ENCODE measurements around the gene PLIN1. TPM values are rescaled to one million over a fixed set of nuclear protein-coding genes. Genes with fewer than 3 reads are reported as not detected.

Gene PLIN1
- total and polyA plus RNA-seq, 10 of the 15 experiments (the other 5 are each of a cell fraction or from before 2014, with no cell fraction given): 0.05 to 0.13 (median 0.09) TPM; not detected in 6

DNA sequence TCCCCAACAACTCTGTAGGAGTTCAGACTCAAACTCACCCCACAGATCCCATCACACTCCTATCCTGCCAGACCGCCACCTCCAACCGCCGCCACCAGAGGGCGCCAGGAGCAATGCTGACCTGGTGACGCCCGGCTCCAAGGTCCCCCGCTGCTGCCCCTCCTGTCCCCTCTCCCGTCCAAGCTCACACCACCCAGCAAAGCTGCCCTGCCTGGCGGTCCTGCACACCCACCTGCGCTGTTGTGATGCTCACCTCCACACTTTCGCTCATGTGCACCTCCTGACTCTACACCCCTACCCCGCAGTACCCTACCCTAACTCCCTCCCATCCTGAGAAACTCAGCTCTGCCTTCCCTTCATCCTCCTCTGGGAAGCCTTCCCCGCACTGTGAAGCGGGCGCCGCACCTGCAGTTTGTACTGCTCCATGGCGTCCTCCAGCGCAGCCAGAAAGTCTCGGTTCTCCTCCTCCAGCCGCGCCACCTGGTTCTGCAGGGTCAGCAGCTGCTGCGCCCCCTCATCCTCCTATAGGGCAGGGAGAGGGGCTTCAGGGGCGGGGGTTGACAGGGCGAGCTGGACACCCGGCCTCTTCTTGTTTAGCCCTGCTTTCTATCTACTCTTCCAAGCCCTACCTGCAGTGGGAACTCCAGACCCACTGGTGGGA is 31.8 kb downstream of the PLIN1 start:
- no peaks in the 10 kb centered on the region for H3K4me1 ChIP-seq (ENCODE audit: control insufficient read depth, insufficient read depth, low read length)
- H3K4me3 ChIP-seq: no peak overlapping the region
- no peaks in the 10 kb centered on the region for H4K20me1 ChIP-seq (ENCODE audit: control insufficient read depth, insufficient read depth)
- H3K27me3 ChIP-seq (replicated peaks in 1 of 2; ENCODE audit: control insufficient read depth in 2 of 2, insufficient read depth in 2 of 2, low read length in 1 of 2): no peaks in the 10 kb centered on the region
- no peak for DNase-seq (ENCODE audit: low read depth, low spot score)
- H3K4me2 ChIP-seq (ENCODE audit: control insufficient read depth, insufficient read depth): no peak overlapping the region
- no peak overlapping the region for H3K27ac ChIP-seq (ENCODE audit: control insufficient read depth, insufficient read depth)
- H2AFZ ChIP-seq (ENCODE audit: control insufficient read depth, low read depth, low read length): no peak overlapping the region
- in situ Hi-C loops (cut with MboI) (no loop called here), intact Hi-C loops (cut with micrococcal nuclease; ENCODE audit: unreplicated experiment) (no loop called here)
- 26% methylated on average over 25 of the region's 25 CpGs for WGBS (ENCODE audit: insufficient coverage, insufficient replicate concordance, low lambda C conversion rate, missing lambda C conversion rate)
- no peak overlapping the region for H3K9ac ChIP-seq (ENCODE audit: control insufficient read depth, insufficient read depth, low read length)
- FAIRE-seq: no peak
- RAD21 ChIA-PET (ENCODE audit: unreplicated experiment): no interaction called here
- ATAC-seq: peak; percentile 95
- POLR2A ChIA-PET: no interaction called here
- no TSS peak for BruUV-seq (replicated peaks)
- no peaks in the 10 kb centered on the region for H3K79me2 ChIP-seq (ENCODE audit: control insufficient read depth, insufficient read depth, low read length)
- SMC1A ChIA-PET (ENCODE audit: uncharacterized antibody, unreplicated experiment): no interaction called here
- H3K36me3 ChIP-seq (ENCODE audit: control insufficient read depth in 2 of 2, insufficient read depth in 2 of 2, low read length in 1 of 2): no peaks in the 10 kb centered on the region
- H3K9me3 ChIP-seq (replicated peaks; ENCODE audit: control insufficient read depth, insufficient read depth, low read length): no peaks in the 10 kb centered on the region
- CTCF ChIA-PET: interaction anchor here (0.6 to 1.6 kb wide), 6 partner anchors 10 to 1307 kb away, joined by 3 to 4 read pairs (median 3); partner anchors contain the start of gene RCCD1
- TF ChIP-seq FOXM1 (IDR thresholded peaks at IDR 0.05; ENCODE audit: low read depth, low read length) (no peak), RAD51 (IDR thresholded peaks at IDR 0.05) (no peak), GABPA (IDR thresholded peaks at IDR 0.05; ENCODE audit: low read depth) (no peak), SMC3 (IDR thresholded peaks at IDR 0.05; ENCODE audit: borderline replicate concordance, low read length) (peak; percentile 33; the same call in 1 of the 2 replicates), ZNF384 (IDR thresholded peaks at IDR 0.05; ENCODE audit: borderline replicate concordance, low read depth, low read length) (no peak), GATAD2B (conservative IDR thresholded peaks at IDR 0.05; ENCODE audit: low read depth) (no peak), NR2F1 (conservative IDR thresholded peaks at IDR 0.05) (no peak), ZNF24 (IDR thresholded peaks at IDR 0.05) (no peak), CHD4 (IDR thresholded peaks at IDR 0.05) (no peak)
- TF ChIP-seq, protein P1, sequence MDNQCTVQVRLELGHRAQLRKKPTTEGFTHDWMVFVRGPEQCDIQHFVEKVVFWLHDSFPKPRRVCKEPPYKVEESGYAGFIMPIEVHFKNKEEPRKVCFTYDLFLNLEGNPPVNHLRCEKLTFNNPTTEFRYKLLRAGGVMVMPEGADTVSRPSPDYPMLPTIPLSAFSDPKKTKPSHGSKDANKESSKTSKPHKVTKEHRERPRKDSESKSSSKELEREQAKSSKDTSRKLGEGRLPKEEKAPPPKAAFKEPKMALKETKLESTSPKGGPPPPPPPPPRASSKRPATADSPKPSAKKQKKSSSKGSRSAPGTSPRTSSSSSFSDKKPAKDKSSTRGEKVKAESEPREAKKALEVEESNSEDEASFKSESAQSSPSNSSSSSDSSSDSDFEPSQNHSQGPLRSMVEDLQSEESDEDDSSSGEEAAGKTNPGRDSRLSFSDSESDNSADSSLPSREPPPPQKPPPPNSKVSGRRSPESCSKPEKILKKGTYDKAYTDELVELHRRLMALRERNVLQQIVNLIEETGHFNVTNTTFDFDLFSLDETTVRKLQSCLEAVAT (IDR thresholded peaks at IDR 0.05): no peak
- TF ChIP-seq, protein P2, sequence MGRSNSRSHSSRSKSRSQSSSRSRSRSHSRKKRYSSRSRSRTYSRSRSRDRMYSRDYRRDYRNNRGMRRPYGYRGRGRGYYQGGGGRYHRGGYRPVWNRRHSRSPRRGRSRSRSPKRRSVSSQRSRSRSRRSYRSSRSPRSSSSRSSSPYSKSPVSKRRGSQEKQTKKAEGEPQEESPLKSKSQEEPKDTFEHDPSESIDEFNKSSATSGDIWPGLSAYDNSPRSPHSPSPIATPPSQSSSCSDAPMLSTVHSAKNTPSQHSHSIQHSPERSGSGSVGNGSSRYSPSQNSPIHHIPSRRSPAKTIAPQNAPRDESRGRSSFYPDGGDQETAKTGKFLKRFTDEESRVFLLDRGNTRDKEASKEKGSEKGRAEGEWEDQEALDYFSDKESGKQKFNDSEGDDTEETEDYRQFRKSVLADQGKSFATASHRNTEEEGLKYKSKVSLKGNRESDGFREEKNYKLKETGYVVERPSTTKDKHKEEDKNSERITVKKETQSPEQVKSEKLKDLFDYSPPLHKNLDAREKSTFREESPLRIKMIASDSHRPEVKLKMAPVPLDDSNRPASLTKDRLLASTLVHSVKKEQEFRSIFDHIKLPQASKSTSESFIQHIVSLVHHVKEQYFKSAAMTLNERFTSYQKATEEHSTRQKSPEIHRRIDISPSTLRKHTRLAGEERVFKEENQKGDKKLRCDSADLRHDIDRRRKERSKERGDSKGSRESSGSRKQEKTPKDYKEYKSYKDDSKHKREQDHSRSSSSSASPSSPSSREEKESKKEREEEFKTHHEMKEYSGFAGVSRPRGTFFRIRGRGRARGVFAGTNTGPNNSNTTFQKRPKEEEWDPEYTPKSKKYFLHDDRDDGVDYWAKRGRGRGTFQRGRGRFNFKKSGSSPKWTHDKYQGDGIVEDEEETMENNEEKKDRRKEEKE (IDR thresholded peaks at IDR 0.05): no peak
- TF ChIP-seq, protein P3, sequence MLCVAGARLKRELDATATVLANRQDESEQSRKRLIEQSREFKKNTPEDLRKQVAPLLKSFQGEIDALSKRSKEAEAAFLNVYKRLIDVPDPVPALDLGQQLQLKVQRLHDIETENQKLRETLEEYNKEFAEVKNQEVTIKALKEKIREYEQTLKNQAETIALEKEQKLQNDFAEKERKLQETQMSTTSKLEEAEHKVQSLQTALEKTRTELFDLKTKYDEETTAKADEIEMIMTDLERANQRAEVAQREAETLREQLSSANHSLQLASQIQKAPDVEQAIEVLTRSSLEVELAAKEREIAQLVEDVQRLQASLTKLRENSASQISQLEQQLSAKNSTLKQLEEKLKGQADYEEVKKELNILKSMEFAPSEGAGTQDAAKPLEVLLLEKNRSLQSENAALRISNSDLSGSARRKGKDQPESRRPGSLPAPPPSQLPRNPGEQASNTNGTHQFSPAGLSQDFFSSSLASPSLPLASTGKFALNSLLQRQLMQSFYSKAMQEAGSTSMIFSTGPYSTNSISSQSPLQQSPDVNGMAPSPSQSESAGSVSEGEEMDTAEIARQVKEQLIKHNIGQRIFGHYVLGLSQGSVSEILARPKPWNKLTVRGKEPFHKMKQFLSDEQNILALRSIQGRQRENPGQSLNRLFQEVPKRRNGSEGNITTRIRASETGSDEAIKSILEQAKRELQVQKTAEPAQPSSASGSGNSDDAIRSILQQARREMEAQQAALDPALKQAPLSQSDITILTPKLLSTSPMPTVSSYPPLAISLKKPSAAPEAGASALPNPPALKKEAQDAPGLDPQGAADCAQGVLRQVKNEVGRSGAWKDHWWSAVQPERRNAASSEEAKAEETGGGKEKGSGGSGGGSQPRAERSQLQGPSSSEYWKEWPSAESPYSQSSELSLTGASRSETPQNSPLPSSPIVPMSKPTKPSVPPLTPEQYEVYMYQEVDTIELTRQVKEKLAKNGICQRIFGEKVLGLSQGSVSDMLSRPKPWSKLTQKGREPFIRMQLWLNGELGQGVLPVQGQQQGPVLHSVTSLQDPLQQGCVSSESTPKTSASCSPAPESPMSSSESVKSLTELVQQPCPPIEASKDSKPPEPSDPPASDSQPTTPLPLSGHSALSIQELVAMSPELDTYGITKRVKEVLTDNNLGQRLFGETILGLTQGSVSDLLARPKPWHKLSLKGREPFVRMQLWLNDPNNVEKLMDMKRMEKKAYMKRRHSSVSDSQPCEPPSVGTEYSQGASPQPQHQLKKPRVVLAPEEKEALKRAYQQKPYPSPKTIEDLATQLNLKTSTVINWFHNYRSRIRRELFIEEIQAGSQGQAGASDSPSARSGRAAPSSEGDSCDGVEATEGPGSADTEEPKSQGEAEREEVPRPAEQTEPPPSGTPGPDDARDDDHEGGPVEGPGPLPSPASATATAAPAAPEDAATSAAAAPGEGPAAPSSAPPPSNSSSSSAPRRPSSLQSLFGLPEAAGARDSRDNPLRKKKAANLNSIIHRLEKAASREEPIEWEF (IDR thresholded peaks at IDR 0.05; ENCODE audit: insufficient replicate concordance, low read depth, low read length): no peak
